ENCODE measurements around the gene ERG. TPM values are rescaled to one million over a fixed set of nuclear protein-coding genes. Genes with fewer than 3 reads are reported as not detected.

The ERG gene
- total RNA-seq, 1 experiment from 2014 or later = not detected

DNA sequence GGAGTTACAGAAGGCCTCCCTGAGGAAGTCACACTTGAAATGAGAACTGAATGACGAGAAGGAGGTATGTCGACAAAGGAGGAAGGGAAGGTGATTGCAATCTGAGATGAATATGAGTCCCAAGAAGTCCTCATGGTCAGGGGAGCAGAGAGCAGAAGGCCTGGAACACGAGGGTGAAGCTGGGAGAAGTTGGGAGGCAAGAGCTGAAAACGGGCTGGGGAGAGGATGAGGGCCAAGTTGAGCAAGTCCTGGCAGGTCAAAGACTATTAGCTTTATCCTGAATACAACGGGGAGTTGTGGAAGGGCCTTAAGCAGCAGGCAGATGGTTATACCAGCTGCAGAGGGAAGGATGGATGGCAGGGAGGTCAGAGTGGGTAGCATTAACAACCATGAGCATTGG is 152.0 kb downstream of the ERG start:
- no peaks in the 10 kb centered on the region for H3K36me3 Mint-ChIP-seq (ENCODE audit: insufficient read depth, unreplicated experiment)
- H3K27ac Mint-ChIP-seq (ENCODE audit: unreplicated experiment) = no peak overlapping the region
- H3K27me3 Mint-ChIP-seq (ENCODE audit: unreplicated experiment) = no peaks in the 10 kb centered on the region
- H3K9me3 Mint-ChIP-seq (ENCODE audit: low read depth, unreplicated experiment) = peaks cover 5% of the 10 kb centered on the region
- no TSS peak for BruUV-seq (replicated peaks)
- H3K4me3 Mint-ChIP-seq (ENCODE audit: low read depth, unreplicated experiment) = no peak overlapping the region
- H3K4me1 Mint-ChIP-seq (ENCODE audit: low read depth, unreplicated experiment) = peaks cover 33% of the 10 kb centered on the region
- intact Hi-C loops (cut with micrococcal nuclease; ENCODE audit: unreplicated experiment) = no loop called here
- CTCF ChIA-PET = no interaction called here
- TF ChIP-seq, protein P1, sequence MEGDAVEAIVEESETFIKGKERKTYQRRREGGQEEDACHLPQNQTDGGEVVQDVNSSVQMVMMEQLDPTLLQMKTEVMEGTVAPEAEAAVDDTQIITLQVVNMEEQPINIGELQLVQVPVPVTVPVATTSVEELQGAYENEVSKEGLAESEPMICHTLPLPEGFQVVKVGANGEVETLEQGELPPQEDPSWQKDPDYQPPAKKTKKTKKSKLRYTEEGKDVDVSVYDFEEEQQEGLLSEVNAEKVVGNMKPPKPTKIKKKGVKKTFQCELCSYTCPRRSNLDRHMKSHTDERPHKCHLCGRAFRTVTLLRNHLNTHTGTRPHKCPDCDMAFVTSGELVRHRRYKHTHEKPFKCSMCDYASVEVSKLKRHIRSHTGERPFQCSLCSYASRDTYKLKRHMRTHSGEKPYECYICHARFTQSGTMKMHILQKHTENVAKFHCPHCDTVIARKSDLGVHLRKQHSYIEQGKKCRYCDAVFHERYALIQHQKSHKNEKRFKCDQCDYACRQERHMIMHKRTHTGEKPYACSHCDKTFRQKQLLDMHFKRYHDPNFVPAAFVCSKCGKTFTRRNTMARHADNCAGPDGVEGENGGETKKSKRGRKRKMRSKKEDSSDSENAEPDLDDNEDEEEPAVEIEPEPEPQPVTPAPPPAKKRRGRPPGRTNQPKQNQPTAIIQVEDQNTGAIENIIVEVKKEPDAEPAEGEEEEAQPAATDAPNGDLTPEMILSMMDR (IDR thresholded peaks at IDR 0.05; ENCODE audit: unreplicated experiment) = no peak
- no peak for DNase-seq

DNA sequence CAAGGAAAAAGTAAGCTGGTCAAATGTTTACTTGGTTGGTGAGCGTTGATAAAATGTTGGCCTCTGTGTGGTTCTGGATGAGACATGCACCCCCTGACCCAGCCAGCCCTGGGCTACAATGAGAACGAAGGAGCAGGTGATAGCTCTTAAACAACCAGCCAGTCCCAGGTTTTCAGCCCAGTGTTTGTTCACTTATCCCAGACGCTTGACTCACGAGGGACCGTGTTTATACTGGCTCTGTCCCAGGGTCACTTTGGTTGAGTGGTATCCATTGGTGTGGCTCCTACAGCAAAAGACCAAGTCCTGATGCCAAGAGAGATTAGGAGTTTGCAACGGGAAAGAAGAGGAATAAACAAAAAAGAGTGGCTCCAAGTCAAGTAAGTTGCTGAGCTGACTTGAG is 154.6 kb downstream of the ERG start:
- H3K27me3 Mint-ChIP-seq (ENCODE audit: unreplicated experiment) = no peaks in the 10 kb centered on the region
- H3K9me3 Mint-ChIP-seq (ENCODE audit: low read depth, unreplicated experiment) = peaks cover 5% of the 10 kb centered on the region
- H3K36me3 Mint-ChIP-seq (ENCODE audit: insufficient read depth, unreplicated experiment) = no peaks in the 10 kb centered on the region
- TF ChIP-seq, protein P1 (IDR thresholded peaks at IDR 0.05; ENCODE audit: unreplicated experiment) = no peak
- H3K4me3 Mint-ChIP-seq (ENCODE audit: low read depth, unreplicated experiment) = no peak overlapping the region
- DNase-seq = peak; percentile 52
- CTCF ChIA-PET = interaction anchor here (0.6 to 1.6 kb wide), 7 partner anchors 9 to 173 kb away, joined by 3 to 8 read pairs (median 5); no protein-coding TSS in a partner anchor
- BruUV-seq (replicated peaks) = no TSS peak
- peak overlapping the region; percentile 8 for H3K27ac Mint-ChIP-seq (ENCODE audit: unreplicated experiment)
- peaks cover 20% of the 10 kb centered on the region for H3K4me1 Mint-ChIP-seq (ENCODE audit: low read depth, unreplicated experiment)
- intact Hi-C loops (cut with micrococcal nuclease; ENCODE audit: unreplicated experiment) = no loop called here

DNA sequence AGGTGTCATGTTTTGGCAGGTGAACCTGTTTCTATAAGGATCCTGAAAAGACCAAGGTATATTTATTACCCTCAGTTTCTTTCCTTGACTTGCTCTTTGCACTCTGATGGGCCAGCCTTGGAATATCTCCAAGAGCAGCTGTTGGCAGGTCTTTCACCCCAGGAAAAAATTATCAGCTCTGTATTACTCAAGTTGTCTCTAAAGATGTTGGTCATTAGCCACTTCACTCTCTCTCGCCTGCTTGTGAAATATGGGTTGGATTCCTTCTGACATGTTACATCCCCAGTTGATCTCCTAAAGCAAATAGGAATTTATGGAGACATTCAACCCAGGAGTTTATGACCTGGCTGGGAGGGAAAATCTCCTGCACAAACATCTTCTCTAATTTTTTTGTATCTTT is 155.5 kb downstream of the ERG start:
- Mint-ChIP-seq H3K4me3 (ENCODE audit: low read depth, unreplicated experiment) (no peak overlapping the region), H3K27ac (ENCODE audit: unreplicated experiment) (peak overlapping the region; percentile 8), H3K9me3 (ENCODE audit: low read depth, unreplicated experiment) (peaks cover 5% of the 10 kb centered on the region), H3K27me3 (ENCODE audit: unreplicated experiment) (no peaks in the 10 kb centered on the region), H3K36me3 (ENCODE audit: insufficient read depth, unreplicated experiment) (no peaks in the 10 kb centered on the region), H3K4me1 (ENCODE audit: low read depth, unreplicated experiment) (peaks cover 20% of the 10 kb centered on the region)
- no TSS peak for BruUV-seq (replicated peaks)
- TF ChIP-seq, protein P1 (IDR thresholded peaks at IDR 0.05; ENCODE audit: unreplicated experiment) = no peak
- CTCF ChIA-PET = interaction anchor here (1.4 to 1.6 kb wide), 3 partner anchors 10 to 172 kb away, joined by 5 to 8 read pairs (median 7); no protein-coding TSS in a partner anchor
- intact Hi-C loops (cut with micrococcal nuclease; ENCODE audit: unreplicated experiment) = no loop called here
- DNase-seq = no peak

DNA sequence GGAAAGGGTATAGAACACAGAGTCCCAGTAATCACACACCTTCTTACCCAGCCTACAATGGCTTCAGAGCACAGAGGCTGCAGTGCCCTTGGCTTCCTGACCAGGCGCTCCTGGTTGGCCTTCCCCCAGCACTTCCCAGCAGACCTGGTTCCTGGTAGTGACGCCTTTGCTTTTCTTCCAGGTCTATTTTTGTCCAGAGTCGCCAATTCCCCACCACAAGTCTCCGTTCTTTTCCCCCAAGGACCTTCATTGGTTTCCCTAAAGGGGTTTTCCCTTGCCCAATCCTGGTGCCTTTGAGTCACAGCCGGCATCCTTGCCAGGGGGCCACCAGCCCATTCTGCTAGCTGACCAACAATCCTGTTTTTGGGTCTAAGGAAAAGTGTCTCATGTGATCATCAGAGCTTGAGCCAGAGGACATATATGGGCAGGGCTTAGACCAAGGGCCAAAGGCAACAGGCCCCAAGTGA is 156.7 kb downstream of the ERG start:
- CTCF ChIA-PET = no interaction called here
- TF ChIP-seq, protein P1 (IDR thresholded peaks at IDR 0.05; ENCODE audit: unreplicated experiment) = no peak
- H3K4me3 Mint-ChIP-seq (ENCODE audit: low read depth, unreplicated experiment) = no peak overlapping the region
- no peaks in the 10 kb centered on the region for H3K36me3 Mint-ChIP-seq (ENCODE audit: insufficient read depth, unreplicated experiment)
- H3K4me1 Mint-ChIP-seq (ENCODE audit: low read depth, unreplicated experiment) = peaks cover 20% of the 10 kb centered on the region
- no TSS peak for BruUV-seq (replicated peaks)
- H3K27ac Mint-ChIP-seq (ENCODE audit: unreplicated experiment) = no peak overlapping the region
- intact Hi-C loops (cut with micrococcal nuclease; ENCODE audit: unreplicated experiment) = no loop called here
- H3K27me3 Mint-ChIP-seq (ENCODE audit: unreplicated experiment) = no peaks in the 10 kb centered on the region
- peaks cover 4% of the 10 kb centered on the region for H3K9me3 Mint-ChIP-seq (ENCODE audit: low read depth, unreplicated experiment)
- DNase-seq = no peak

Data from Calu3 (cell line).